ENCODE results near the gene HRG.
A peak's percentile ranks its signal among the peaks of the same experiment; 100 is the strongest.

The HRG gene, protein sequence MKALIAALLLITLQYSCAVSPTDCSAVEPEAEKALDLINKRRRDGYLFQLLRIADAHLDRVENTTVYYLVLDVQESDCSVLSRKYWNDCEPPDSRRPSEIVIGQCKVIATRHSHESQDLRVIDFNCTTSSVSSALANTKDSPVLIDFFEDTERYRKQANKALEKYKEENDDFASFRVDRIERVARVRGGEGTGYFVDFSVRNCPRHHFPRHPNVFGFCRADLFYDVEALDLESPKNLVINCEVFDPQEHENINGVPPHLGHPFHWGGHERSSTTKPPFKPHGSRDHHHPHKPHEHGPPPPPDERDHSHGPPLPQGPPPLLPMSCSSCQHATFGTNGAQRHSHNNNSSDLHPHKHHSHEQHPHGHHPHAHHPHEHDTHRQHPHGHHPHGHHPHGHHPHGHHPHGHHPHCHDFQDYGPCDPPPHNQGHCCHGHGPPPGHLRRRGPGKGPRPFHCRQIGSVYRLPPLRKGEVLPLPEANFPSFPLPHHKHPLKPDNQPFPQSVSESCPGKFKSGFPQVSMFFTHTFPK

DNA sequence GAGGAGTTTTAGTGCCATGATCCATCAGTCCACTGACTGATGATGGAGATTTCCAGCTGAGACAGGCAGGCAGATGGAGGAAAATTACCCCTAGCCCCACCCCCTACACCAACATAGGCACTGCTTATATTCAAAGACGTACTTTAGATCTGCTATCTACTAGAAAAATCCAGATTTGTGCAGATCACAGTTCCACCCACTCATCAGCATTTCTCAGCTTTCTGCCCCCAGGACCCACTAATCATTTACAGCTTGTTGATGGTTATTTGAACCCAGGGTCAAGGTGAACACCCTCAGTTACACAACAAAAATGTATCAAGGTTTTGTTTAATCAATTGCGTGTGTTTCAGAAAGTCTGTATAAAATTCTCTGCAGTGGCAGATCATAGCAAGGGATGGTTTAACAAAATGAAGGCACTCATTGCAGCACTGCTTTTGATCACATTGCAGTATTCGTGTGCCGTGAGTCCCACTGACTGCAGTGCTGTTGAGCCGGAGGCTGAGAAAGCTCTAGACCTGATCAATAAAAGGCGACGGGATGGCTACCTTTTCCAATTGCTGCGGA is at the start of gene HRG:
Gene HRG, plus strand, starts transcription at position 390 of the 564 bp plus-strand sequence. Its CDS starts 18 bp downstream, at position 408.
- in situ Hi-C loops (cut with HindIII; ENCODE audit: low pct_unique_long_range_greater_than_20kb, low sequenced_read_pairs): no loop called here
- TF ChIP-seq JUND (IDR thresholded peaks at IDR 0.05; ENCODE audit: low read depth): no peak
- DNase-seq (ENCODE audit: low read depth in 1 of 2, low spot score in 1 of 2): no peak

DNA sequence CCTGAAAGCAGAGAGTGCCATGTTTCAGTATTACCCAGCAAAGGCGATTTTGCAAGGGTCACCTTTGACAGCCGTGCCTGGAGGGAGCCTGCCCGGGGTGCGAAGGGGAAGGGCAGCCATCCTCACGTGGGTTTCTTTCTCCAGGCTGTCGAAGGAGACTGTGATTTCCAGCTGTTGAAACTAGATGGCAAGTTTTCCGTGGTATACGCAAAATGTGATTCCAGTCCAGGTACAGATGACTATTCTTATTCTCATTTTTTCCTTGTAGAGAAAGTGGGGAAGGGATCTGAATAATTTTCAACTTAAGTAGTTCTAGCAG is 49.6 kb upstream of the HRG start:
- TF ChIP-seq JUND (IDR thresholded peaks at IDR 0.05; ENCODE audit: low read depth): no peak
- in situ Hi-C loops (cut with HindIII; ENCODE audit: low pct_unique_long_range_greater_than_20kb, low sequenced_read_pairs): no loop called here
- no peak for DNase-seq (ENCODE audit: low read depth in 1 of 2, low spot score in 1 of 2)

DNA sequence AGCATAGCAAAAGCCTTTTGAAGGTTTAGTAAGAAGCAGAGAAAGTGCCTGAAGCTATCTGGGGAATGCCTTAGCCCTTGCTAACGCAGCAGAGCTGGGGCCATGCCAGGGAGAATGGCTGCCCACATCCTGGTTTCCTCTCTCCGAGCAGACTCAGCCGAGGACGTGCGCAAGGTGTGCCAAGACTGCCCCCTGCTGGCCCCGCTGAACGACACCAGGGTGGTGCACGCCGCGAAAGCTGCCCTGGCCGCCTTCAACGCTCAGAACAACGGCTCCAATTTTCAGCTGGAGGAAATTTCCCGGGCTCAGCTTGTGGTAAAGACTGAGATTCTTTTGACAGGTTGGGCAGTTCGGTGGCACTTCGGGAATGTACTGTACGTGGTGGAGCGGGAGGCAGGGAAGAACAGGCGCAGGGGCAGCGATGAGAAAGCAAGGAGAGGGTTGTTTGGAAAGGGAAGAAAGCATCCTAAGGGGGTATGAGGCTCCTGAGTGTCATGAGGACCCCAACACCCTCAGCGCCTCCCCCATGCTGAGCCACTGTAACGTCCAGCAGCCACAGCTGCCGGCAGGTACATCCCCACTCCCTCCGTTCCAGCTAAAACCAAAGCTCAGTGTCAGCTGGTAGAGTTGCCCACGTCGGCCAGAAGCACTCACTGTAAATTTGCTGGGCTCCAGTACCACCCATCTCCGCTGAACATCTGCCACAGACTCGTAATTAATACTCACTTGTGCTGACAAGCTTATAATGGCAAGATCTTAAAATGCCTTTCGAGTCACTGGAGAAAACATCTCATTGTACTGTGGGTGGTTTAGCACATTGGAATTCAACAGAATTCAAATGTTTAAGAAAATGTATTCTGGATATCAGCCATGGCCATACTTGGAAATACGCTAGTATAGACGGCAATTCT is 48.5 kb upstream of the HRG start:
- in situ Hi-C loops (cut with HindIII; ENCODE audit: low pct_unique_long_range_greater_than_20kb, low sequenced_read_pairs): no loop called here
- no peak for TF ChIP-seq JUND (IDR thresholded peaks at IDR 0.05; ENCODE audit: low read depth)
- DNase-seq (ENCODE audit: low read depth in 1 of 2, low spot score in 1 of 2): peak; percentile 93 to 97

DNA sequence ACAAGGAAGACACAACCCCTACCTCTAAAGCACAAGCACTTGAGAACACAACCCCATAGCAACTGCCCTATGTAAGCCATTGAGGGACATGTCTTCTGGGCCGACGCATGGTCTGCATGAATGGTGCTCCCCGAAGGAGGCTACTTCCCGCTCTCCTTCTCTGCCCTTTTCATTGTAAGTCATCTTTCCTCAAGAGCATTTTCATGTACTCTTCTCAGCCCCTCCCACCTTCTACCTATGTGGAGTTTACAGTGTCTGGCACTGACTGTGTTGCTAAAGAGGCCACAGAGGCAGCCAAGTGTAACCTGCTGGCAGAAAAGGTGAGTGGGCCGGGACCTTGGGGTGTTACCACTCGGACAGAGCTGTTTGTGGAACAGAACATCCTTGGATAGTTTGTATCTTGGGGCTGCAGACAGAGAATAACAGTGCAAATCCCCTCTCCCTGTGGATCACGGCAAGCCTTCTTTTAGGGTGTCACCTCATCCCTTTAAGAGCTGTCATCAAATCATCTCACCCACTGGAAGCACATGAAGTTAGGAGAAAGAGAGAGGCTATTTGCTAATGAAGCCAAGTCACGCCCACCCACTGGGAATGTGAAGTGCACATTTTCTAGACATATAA is 47.4 kb upstream of the HRG start:
- in situ Hi-C loops (cut with HindIII; ENCODE audit: low pct_unique_long_range_greater_than_20kb, low sequenced_read_pairs): no loop called here

DNA sequence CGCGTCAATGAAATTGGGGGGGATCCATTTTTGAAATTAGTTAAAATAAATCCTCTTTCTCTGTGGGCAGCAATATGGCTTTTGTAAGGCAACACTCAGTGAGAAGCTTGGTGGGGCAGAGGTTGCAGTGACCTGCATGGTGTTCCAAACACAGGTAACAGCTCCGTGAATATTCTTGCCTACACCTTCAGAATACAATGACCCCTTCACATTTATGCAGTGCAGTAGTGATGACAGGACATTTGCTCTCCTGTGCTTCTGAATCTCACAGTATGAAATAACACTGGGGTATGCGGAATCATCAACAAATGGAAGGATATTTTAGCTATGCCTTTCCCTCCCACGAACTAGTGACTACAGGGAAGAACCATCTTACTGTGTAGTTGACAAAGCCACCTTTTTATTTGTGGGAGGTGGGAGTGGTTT is 46.0 kb upstream of the HRG start:
- no peak for DNase-seq (ENCODE audit: low read depth in 1 of 2, low spot score in 1 of 2)
- in situ Hi-C loops (cut with HindIII; ENCODE audit: low pct_unique_long_range_greater_than_20kb, low sequenced_read_pairs): no loop called here
- no peak for TF ChIP-seq JUND (IDR thresholded peaks at IDR 0.05; ENCODE audit: low read depth)

More for the DNA sequence above, 47.4 kb upstream of the HRG start:
- no peak for TF ChIP-seq JUND (IDR thresholded peaks at IDR 0.05; ENCODE audit: low read depth)
- no peak for DNase-seq (ENCODE audit: low read depth in 1 of 2, low spot score in 1 of 2)

DNA sequence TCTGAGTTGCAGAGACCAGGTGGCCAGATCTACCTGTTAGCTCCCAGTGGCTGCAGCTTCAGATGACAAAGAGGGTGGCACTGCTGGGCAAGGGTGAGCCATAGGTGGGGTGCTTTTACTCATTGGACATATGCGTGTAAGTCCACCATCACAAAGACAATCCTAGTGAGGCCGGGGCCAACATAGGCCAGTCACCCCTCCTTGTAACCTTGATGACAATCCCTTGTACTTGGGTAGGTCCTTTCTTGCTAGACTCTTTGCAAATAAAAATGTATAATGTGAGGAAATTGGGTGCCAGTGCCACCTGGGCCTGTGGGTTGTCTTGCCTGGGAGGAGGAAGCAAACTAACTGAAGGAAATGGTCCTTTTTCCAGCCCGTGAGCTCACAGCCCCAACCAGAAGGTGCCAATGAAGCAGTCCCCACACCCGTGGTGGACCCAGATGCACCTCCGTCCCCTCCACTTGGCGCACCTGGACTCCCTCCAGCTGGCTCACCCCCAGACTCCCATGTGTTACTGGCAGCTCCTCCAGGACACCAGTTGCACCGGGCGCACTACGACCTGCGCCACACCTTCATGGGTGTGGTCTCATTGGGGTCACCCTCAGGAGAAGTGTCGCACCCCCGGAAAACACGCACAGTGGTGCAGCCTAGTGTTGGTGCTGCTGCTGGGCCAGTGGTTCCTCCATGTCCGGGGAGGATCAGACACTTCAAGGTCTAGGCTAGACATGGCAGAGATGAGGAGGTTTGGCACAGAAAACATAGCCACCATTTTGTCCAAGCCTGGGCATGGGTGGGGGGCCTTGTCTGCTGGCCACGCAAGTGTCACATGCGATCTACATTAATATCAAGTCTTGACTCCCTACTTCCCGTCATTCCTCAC is 45.4 kb upstream of the HRG start:
- TF ChIP-seq JUND (IDR thresholded peaks at IDR 0.05; ENCODE audit: low read depth): no peak
- DNase-seq (ENCODE audit: low read depth in 1 of 2, low spot score in 1 of 2): no peak
- in situ Hi-C loops (cut with HindIII; ENCODE audit: low pct_unique_long_range_greater_than_20kb, low sequenced_read_pairs): no loop called here

DNA sequence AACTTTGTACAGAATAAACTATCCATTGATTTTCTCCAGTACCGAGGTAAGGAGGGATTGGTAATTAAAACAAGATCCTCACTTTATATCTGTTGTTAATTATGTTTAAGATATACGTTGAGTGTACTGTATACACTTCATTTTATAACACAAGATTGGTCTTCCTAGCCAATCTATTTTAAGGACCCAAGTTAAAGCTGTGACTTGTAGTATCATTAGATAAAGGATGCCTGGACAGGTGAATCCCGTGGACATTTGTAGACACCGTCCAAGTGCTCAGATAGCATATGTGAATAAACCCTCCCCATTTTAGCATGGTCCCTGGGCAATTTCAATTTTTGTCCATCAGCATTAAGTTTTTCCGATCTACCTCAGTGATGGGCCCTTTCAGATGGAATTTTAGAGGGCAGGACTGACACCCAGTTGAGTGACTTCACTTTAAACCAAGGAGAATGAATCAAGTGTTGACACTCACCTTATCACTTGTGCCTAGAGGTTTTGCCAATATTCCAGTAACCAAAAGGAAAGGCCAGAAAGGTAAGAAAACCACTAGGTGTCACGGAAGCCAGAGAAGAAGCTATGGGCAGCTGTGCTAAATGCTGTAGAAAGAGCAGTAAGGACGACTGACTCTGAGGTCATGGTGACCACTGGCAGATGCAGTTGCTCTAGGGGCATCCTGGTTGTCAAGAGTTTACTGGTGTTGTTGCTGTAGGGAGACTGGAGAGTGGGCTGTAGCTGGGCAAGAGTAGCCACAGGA is 43.7 kb upstream of the HRG start:
- TF ChIP-seq JUND (IDR thresholded peaks at IDR 0.05; ENCODE audit: low read depth): no peak
- no peak for DNase-seq (ENCODE audit: low read depth in 1 of 2, low spot score in 1 of 2)
- in situ Hi-C loops (cut with HindIII; ENCODE audit: low pct_unique_long_range_greater_than_20kb, low sequenced_read_pairs): no loop called here

DNA sequence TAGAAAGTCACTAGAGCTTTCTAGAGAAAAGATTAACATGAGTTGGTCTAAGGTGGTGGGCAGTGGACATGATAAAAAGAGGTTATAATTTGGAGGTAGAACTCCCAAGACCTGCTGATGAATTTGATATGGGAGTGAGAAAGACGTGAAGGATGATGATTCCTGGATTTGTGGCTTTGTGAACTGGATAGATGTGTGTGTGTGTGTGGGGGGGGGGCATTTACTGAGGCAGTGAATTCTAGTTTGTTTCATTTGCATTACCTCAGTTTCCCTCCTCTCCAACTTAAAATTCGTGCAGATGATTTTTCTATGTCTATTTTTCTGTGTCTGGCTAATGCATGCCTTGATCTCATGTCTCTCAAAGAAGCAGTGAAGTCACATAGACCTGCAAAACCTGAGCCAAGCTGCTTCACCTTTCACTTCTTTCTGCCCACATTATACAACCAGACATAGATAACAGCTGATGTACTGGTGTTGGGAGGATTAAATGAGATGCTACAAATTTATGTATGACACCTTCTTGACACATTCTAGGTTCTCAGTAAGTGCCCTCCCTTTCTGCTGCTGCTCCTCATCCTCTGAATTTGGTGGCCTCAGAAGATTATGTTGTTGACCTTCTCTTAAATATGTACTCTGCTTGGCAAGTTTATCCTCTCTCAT is 43.0 kb upstream of the HRG start:
- no peak for TF ChIP-seq JUND (IDR thresholded peaks at IDR 0.05; ENCODE audit: low read depth)
- in situ Hi-C loops (cut with HindIII; ENCODE audit: low pct_unique_long_range_greater_than_20kb, low sequenced_read_pairs): no loop called here
- DNase-seq (ENCODE audit: low read depth in 1 of 2, low spot score in 1 of 2): no peak

DNA sequence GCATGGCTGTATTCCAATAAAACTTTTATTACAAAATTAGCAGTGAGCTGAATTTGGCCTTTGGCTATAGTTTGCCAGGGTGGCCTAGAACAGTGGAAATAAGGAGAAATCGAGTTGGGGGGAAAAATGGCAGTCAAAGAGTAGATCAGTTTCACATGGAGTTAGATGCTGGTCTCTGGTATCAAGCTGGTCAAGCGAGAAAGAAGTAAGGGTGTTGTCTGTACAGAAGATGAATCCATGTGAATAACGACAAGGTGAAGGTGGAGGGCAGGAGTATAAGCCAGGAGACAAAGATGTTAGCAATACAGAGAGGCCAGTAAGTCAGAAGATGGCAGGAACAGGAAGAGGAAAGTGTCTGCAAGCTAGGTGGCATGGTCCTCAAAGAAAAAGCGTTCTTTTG is 41.2 kb upstream of the HRG start:
- in situ Hi-C loops (cut with HindIII; ENCODE audit: low pct_unique_long_range_greater_than_20kb, low sequenced_read_pairs): no loop called here
- DNase-seq (ENCODE audit: low read depth in 1 of 2, low spot score in 1 of 2): no peak
- no peak for TF ChIP-seq JUND (IDR thresholded peaks at IDR 0.05; ENCODE audit: low read depth)

DNA sequence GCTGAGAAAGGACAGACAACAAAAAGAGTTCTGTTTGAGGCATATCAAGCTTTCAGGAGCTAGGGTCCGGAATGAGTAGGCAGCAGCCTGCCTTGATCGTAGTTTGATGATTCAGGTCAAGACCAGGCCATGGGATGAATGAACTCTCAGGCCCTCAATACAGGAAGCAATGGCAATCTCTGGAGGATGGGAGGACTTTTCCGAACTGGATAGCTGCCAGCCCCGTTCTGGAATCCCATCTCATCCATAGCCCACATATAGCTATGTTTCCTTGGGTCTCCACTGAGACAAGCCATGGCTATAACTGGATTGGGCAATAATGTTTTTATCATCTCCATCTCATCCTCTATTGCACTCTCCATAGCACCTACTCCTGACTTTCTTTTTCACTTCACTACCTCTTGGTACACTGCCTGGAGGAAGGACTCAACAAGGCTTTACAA is 40.2 kb upstream of the HRG start:
- TF ChIP-seq JUND (IDR thresholded peaks at IDR 0.05; ENCODE audit: low read depth): no peak
- DNase-seq (ENCODE audit: low read depth in 1 of 2, low spot score in 1 of 2): peak in 1 of 2 experiments; percentile 32
- in situ Hi-C loops (cut with HindIII; ENCODE audit: low pct_unique_long_range_greater_than_20kb, low sequenced_read_pairs): no loop called here
